Neural cell (in vitro differentiated cells): Measurements from ENCODE around the gene TRAPPC6A.

Source experiments
- CTCF ChIP-seq: fragments of 450-650 bp; IDR thresholded peaks from 2 replicates; pipeline ENCODE4 v1.5.1; 2014; ENCODE audit warnings: antibody characterized with exemption, mild to moderate bottlenecking, moderate library complexity; ENCODE audit not compliant: poor library complexity, severe bottlenecking
- EP300 ChIP-seq: fragments of 450-650 bp; conservative IDR thresholded peaks from 2 replicates; pipeline ENCODE4 v1.6.1; 2014; ENCODE audit warnings: antibody characterized with exemption, mild to moderate bottlenecking, moderate library complexity; ENCODE audit not compliant: poor library complexity, severe bottlenecking
- EZH2 ChIP-seq: fragments of 200-600, 300-800 bp; shearing (Covaris generic), sonication (generic); IDR thresholded peaks from 2 replicates; pipeline ENCODE4 v1.6.1; 2014; ENCODE audit warnings: antibody characterized with exemption, low read length, borderline replicate concordance, mild to moderate bottlenecking; ENCODE audit not compliant: insufficient read depth, poor library complexity, severe bottlenecking
- MXI1 ChIP-seq: fragments of 450-650 bp; conservative IDR thresholded peaks from 2 replicates; pipeline ENCODE4 v1.6.1; 2014; ENCODE audit warnings: antibody characterized with exemption, mild to moderate bottlenecking; ENCODE audit not compliant: poor library complexity, severe bottlenecking
- POLR2AphosphoS5 ChIP-seq: IDR thresholded peaks from 2 replicates; pipeline ENCODE4 v1.6.1; 2012
- RAD21 ChIP-seq: fragments of 450-650 bp; conservative IDR thresholded peaks from 2 replicates; pipeline ENCODE4 v1.6.1; 2014; ENCODE audit warnings: antibody characterized with exemption, mild to moderate bottlenecking, moderate library complexity

GRCh38 chr19:45147835-45148676 is 30.0 kb downstream of the TRAPPC6A start:
- TF ChIP-seq CTCF = no peak
- TF ChIP-seq EP300 = no peak
- TF ChIP-seq POLR2AphosphoS5 = no peak
- no peak for TF ChIP-seq RAD21
- no peak for TF ChIP-seq MXI1
- no peak for TF ChIP-seq EZH2
